GM21737 (cell line): ENCODE data around the gene CLDN17.

Experiments
- ATAC-seq: cut with Tn5 transposase; IDR thresholded peaks from one replicate; pipeline ENCODE4 v1.9.1; 2021; ENCODE audit warnings: mild to moderate bottlenecking, moderate library complexity; ENCODE audit not compliant: unreplicated experiment

Gene CLDN17

DNA sequence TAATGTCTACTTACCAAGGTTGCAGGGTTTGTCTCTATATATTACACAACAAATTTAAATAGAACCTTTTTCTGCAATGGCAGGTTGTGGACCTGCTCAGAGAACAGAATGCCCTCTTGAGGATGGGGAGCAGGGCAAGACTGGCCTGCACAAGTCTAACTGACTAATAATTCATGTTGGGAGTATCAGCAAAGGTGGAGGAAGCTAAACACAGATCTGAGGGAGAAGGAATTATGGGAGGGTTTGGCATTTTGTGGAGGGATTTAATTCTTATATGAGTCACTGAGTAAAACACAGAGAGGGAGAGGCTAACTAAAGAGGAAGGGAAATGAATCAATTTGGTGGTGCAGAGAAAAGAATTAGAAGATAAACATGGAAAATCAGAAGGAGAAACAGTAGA, 40.0 kb downstream of the CLDN17 start:
- ATAC-seq: no peak

DNA sequence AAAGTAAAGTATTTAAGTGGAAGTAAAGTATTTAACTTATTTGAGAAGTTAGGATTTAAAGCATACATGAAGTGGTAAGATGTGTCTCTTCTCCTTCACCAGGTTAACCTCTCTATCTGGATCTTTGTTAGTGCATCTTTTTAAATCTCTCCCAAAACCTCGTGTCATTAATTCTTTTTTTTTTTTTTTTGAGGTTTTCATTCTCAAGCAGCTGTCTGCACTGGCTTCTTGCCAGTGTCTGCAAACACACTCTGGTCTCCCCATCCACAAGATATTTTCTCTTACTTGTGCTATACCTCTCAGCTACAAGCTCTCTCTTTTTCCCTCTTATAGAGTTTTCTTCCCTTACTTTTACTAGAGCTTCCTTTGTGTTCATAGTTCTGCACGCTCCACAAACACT, 49.0 kb downstream of the CLDN17 start:
- no peak for ATAC-seq

DNA sequence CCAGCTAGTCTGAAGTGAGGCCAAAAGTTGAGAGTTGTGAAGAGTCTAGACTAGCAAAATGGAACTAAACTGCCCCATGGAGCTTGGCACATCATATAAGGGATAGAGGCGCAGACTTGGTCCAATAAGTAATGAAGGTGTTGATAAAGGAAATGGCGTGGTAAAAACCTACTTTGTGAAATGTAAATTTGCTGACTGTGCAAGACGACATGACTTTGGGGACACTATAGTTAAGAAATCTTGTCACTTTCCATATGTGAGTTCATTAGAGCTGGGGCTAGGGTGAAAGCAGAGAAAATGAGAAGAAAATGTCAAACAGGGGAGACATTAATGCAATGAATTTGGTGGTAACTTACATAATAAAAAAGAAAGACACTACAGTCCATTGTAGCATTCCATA, 50.1 kb downstream of the CLDN17 start:
- ATAC-seq: no peak
